A549 (cell line): ENCODE results near the gene CNNM2. TPM values are rescaled to one million over a fixed set of nuclear protein-coding genes. Genes with fewer than 3 reads are reported as not detected.

Experiments
- ATAC-seq, 2 experiments: fragments of 200-7000 bp in 1 of 2; fragments of >200 bp in 1 of 2; cut with Nextera tagmentation in 1 of 2; cut with Tn5 transposase in 1 of 2; 3 replicates each; pipeline versions ENCODE4 v1.8.0 to v1.9.1; 2018 to 2020; ENCODE audit warnings: mild to moderate bottlenecking in 1 of 2, moderate library complexity in 1 of 2
- CTCF ChIA-PET: fragments of 300-600 bp; sonication (Branson Sonifier 250); formaldehyde crosslinking; extraction: SDS; loops from one replicate; lab custom pipeline; 2021; ENCODE audit warnings: antibody characterized with exemption, inconsistent platforms; lab: Yijun Ruan, JAX
- POLR2A ChIA-PET: fragments of 350-600 bp; formaldehyde crosslinking; extraction: SDS; loops from one replicate; lab custom pipeline; 2021; ENCODE audit warnings: antibody characterized with exemption, inconsistent platforms; lab: Yijun Ruan, JAX
- DNase-seq, 2 experiments: peaks; one replicate each; pipeline versions ENCODE4 v3.0.0 to v3.0.0-alpha.2; 2011 to 2016; ENCODE audit warnings: low read depth in 1 of 2, low spot score in 1 of 2
- FAIRE-seq: peaks from 2 replicates; lab custom pipeline; 2011; peaks lifted over from hg19 to GRCh38; lab: Jason Lieb, UNC
- H3K27ac ChIP-seq, 2 experiments: fragments of >200 bp; sonication (Bioruptor Twin); formaldehyde crosslinking; 3 replicates each; pipeline ENCODE4 v1.5.1; 2016 to 2017
- H3K4me1 ChIP-seq: fragments of >200 bp; sonication (Bioruptor Twin); formaldehyde crosslinking; 3 replicates; pipeline ENCODE4 v1.6.1; 2016
- H3K4me2 ChIP-seq: fragments of >200 bp; sonication (Bioruptor Twin); formaldehyde crosslinking; 3 replicates; pipeline ENCODE4 v1.6.1; 2016
- H3K4me3 ChIP-seq: fragments of >200 bp; sonication (Bioruptor Twin); formaldehyde crosslinking; 3 replicates; pipeline ENCODE4 v1.5.1; 2016
- H3K9me3 ChIP-seq: fragments of >200 bp; sonication (Bioruptor Twin); formaldehyde crosslinking; 3 replicates; pipeline ENCODE4 v1.6.1; 2016
- CBX2 ChIP-seq: fragments of 200-600 bp; sonication (generic); IDR thresholded peaks from 2 replicates; pipeline ENCODE4 v1.6.1; 2016; ENCODE audit warnings: low read depth, mild to moderate bottlenecking, borderline replicate concordance
- CBX8 ChIP-seq: fragments of 200-600 bp; sonication (generic); IDR thresholded peaks from 2 replicates; pipeline ENCODE4 v1.6.1; 2016
- CHD2 ChIP-seq: fragments of 150-350 bp; IDR thresholded peaks from 2 replicates; pipeline ENCODE4 v1.6.1; 2014; ENCODE audit warnings: low read length; ENCODE audit not compliant: partially characterized antibody
- CTCF ChIP-seq: fragments of >200 bp; sonication (Bioruptor Twin); formaldehyde crosslinking; IDR thresholded peaks from 3 replicates; pipeline ENCODE4 v1.5.1; 2016
- EHF ChIP-seq: fragments of 250-450 bp; sonication (Bioruptor Pico); IDR thresholded peaks from 2 replicates; pipeline ENCODE4 v1.5.0; 2020; ENCODE audit warnings: mild to moderate bottlenecking
- EHMT2 ChIP-seq: fragments of 200-600 bp; sonication (generic); IDR thresholded peaks from 2 replicates; pipeline ENCODE4 v1.6.1; 2016; ENCODE audit warnings: antibody characterized with exemption, low read depth, mild to moderate bottlenecking, moderate library complexity
- ELK1 ChIP-seq: fragments of 150-350 bp; IDR thresholded peaks from 2 replicates; pipeline ENCODE4 v1.6.1; 2014; ENCODE audit warnings: low read depth, mild to moderate bottlenecking, low read length
- ESRRA ChIP-seq: fragments of 150-350 bp; IDR thresholded peaks from 2 replicates; pipeline ENCODE4 v1.6.1; 2014; ENCODE audit warnings: mild to moderate bottlenecking, low read length, borderline replicate concordance
- FOSB ChIP-seq: fragments of 250-450 bp; sonication (Bioruptor Pico); IDR thresholded peaks from 2 replicates; pipeline ENCODE4 v1.5.0; 2020; ENCODE audit warnings: mild to moderate bottlenecking, moderate library complexity
- HES2 ChIP-seq: fragments of >200 bp; sonication (Bioruptor Twin); formaldehyde crosslinking; IDR thresholded peaks from 2 replicates; pipeline ENCODE4 v1.6.1; 2016
- HOXB13 ChIP-seq: fragments of 250-450 bp; sonication (Bioruptor Pico); IDR thresholded peaks from 2 replicates; pipeline ENCODE4 v1.5.0; 2020; ENCODE audit warnings: low read depth, mild to moderate bottlenecking, moderate library complexity
- NFE2L2 ChIP-seq: fragments of 150-350 bp; conservative IDR thresholded peaks from 2 replicates; pipeline ENCODE4 v1.6.1; 2014; ENCODE audit warnings: low read length
- NR3C1 ChIP-seq: fragments of >200 bp; sonication (Bioruptor Twin); formaldehyde crosslinking; IDR thresholded peaks from 3 replicates; pipeline ENCODE4 v1.6.1; 2017
- POLR2AphosphoS2 ChIP-seq: conservative IDR thresholded peaks from 2 replicates; pipeline ENCODE4 v1.6.1; 2012; ENCODE audit warnings: low read length, improper control_type of control experiment, inconsistent platforms
- RAD21 ChIP-seq, 2 experiments: fragments of >200 bp in 1 of 2; sonication (Bioruptor Twin) in 1 of 2; formaldehyde crosslinking in 1 of 2; IDR thresholded peaks in 1 of 2; conservative IDR thresholded peaks in 1 of 2; 2 replicates in 1 of 2; 3 replicates in 1 of 2; pipeline ENCODE4 v1.6.1; 2012 to 2018; ENCODE audit warnings: inconsistent platforms in 1 of 2
- RCOR1 ChIP-seq: fragments of 150-350 bp; IDR thresholded peaks from 2 replicates; pipeline ENCODE4 v1.6.1; 2014; ENCODE audit warnings: antibody characterized with exemption, low read length, low read depth
- SMC3 ChIP-seq: fragments of >200 bp; sonication (Bioruptor Twin); formaldehyde crosslinking; IDR thresholded peaks from 3 replicates; pipeline ENCODE4 v1.6.1; 2018; ENCODE audit warnings: inconsistent platforms
- USF2 ChIP-seq: fragments of 450-650 bp; IDR thresholded peaks from 2 replicates; pipeline ENCODE4 v1.6.1; 2014; ENCODE audit warnings: antibody characterized with exemption
- ZFP36 ChIP-seq: fragments of 450-650 bp; IDR thresholded peaks from 2 replicates; pipeline ENCODE4 v1.6.1; 2014; ENCODE audit warnings: borderline replicate concordance; ENCODE audit not compliant: partially characterized antibody
- ZSCAN20 ChIP-seq: fragments of 250-450 bp; sonication (Bioruptor Pico); IDR thresholded peaks from 2 replicates; pipeline ENCODE4 v1.8.0; 2022; ENCODE audit warnings: mild to moderate bottlenecking, moderate library complexity
- WGBS: methylation state at CpG from one replicate; pipeline ENCODE4 v1.1.6; 2017; ENCODE audit errors: missing lambda C conversion rate; 5-methylcytosine and 5-hydroxymethylcytosine counted together
- polyA plus RNA-seq, 4 experiments: library from polyadenylated mRNA; depleted of rRNA in 3 of 4; stranded (reverse); fragments of >200 nt; fragmentation: RNase III in 1 of 4; extraction: RNeasy Plus Mini Kit Qiagen cat#74134 plus additional on column Dnase treatment in 1 of 4; gene quantifications; 2 replicates in 3 of 4; 3 replicates in 1 of 4; pipeline ENCODE4 v1.2.3, GENCODE V29; 2011 to 2017

Gene CNNM2
- polyA plus RNA-seq, 2 of the 4 experiments (the other 2 are of a cell fraction), result 6.4 to 6.9 TPM

- ATAC-seq (no peak), DNase-seq (peak in 1 of 2 experiments; percentile 32)
- Histone ChIP-seq H3K9me3 (no peaks in the 10 kb centered on the region), H3K4me3 (no peak overlapping the region)
- peak; percentile 18; the same call in 1 of the 3 replicates for TF ChIP-seq SMC3
- peak; percentile 23 to 40; a peak in 3 of 5 replicates for TF ChIP-seq RAD21 (conservative IDR thresholded peaks at IDR 0.05 in 1 of 2, IDR thresholded peaks at IDR 0.05 in 1 of 2)
- no peak for TF ChIP-seq CBX2
- TF ChIP-seq CTCF, result 0 out of 3 replicates have a peak, but pooled peaks have one; percentile 10
- TF ChIP-seq EHMT2, result no peak
- TF ChIP-seq ESRRA, result no peak
- no peak for TF ChIP-seq EHF
- TF ChIP-seq, all 56 proteins: peak for 3
- H3K27ac ChIP-seq, result no peak overlapping the region
- H3K4me2 ChIP-seq, result no peak overlapping the region
- no peak for FAIRE-seq
- CTCF ChIA-PET, result interaction anchor here (1.4 kb wide), 1 partner anchor 15 kb away, joined by 5 read pairs; no protein-coding TSS in a partner anchor
- POLR2A ChIA-PET, result no interaction called here
- H3K4me1 ChIP-seq, result no peaks in the 10 kb centered on the region
- WGBS, result 85% methylated on average over 7 of the region's 7 CpGs
Measured at GRCh38 chr10:103042908-103043307, 124.8 kb downstream of the CNNM2 start.

GRCh38 chr10:103044942-103045489 is 126.9 kb downstream of the CNNM2 start:
- H3K27ac ChIP-seq, result no peak overlapping the region
- ATAC-seq, result no peak
- TF ChIP-seq POLR2AphosphoS2, result no peak
- TF ChIP-seq CHD2, result no peak
- TF ChIP-seq ZSCAN20 (CRISPR knock-in tag), result no peak
- no peak for TF ChIP-seq USF2
- no peak for TF ChIP-seq HOXB13 (CRISPR knock-in tag)
- no peak for TF ChIP-seq RCOR1
- no peak for TF ChIP-seq CTCF
- TF ChIP-seq EHMT2, result no peak
- TF ChIP-seq HES2, result no peak
- no peak for TF ChIP-seq ELK1
- TF ChIP-seq ZFP36, result no peak
- no peak for TF ChIP-seq NR3C1
- TF ChIP-seq CBX8, result no peak
- no peak for TF ChIP-seq FOSB
- TF ChIP-seq SMC3, result no peak
- TF ChIP-seq NFE2L2, result no peak
- TF ChIP-seq, all 56 proteins: peak for 0
- WGBS, result 86% methylated on average over 8 of the region's 8 CpGs
- Histone ChIP-seq H3K4me3 (no peak overlapping the region), H3K9me3 (no peaks in the 10 kb centered on the region), H3K4me1 (no peaks in the 10 kb centered on the region), H3K4me2 (no peak overlapping the region)
- ChIA-PET POLR2A (no interaction called here), CTCF (interaction anchor here (0.5 to 1.8 kb wide), 4 partner anchors 8 to 128 kb away, joined by 3 to 7 read pairs (median 6); partner anchors contain the start of gene CNNM2)
- DNase-seq (no peak), FAIRE-seq (no peak)
